NCI-H2107 treated with DMSO at 0.1 percent for 48 hours (cell line): ENCODE data around the gene PRKAR2B.

Experiments
- DNase-seq: peaks from one replicate; lab custom pipeline; 2025; ENCODE audit not compliant: unreplicated experiment; lab: John Stamatoyannopoulos, UW

The PRKAR2B gene

DNA sequence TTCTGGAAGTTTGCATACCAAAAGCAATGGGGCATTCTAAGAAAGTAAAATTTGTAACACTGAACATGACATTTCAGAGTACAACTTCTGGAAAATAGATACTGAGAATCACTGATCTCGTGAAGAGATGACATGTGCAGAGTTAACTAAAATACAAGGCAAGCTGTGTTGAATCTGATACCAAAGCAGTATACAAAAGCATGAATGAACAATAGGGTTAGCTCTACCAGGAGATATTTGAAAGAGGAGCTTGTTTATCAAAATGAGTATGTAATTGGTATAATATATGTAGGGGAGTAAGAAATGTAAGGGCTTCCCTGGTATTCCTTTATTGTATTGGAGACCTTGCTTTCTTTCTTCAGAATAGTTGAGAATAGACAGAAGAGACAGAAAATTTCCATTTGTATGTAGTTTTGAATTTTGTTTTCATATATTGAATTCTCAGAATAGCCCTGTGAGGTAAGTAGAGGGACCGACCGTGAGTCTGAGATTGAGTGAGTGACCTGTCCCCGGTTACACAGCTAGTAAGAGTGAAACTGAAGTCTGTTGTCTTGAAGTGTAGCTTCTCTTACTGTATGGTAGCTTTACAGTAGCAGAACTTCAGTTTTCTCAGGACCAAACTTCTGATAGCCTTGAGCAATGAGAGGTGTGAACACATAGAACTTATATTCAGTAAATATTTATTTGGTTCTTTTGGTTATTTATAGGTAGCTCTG, 129.3 kb downstream of the PRKAR2B start:
- no peak for DNase-seq

DNA sequence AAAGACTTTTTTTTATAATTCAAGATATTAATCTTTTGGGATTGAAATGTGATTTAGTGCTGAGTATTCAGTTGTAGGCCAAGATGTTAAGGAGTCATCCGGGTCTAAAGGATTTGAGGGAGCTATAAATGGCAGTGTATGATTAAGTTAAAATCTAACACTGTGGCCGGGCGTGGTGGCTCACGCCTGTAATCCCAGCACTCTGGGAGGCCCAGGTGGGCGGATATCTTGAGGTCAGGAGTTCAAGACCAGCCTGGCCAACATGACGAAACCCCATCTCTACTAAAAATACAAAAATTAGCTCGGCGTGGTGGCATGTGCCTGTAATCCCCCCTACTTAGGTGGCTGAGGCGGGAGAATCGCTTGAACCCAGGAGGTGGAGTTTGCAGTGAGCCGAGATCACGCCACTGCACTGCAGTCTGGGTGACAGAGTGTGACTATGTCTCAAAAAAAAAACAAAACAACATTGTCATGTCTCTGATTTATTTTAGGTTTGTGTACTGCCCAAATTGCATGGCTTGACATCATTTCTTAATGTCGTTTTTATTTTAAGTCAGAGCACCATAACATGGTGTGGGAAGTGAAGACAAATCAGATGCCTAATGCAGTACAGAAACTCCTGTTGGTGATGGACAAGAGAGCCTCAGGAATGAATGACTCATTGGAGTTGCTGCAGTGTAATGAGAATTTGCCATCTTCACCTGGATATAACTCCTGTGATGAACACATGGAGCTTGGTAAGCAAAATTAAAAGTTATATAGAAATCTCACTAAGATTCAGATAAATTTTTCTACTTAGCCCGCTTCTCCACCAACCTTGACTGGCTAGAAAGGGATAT, 135.0 kb downstream of the PRKAR2B start:
- DNase-seq = no peak

DNA sequence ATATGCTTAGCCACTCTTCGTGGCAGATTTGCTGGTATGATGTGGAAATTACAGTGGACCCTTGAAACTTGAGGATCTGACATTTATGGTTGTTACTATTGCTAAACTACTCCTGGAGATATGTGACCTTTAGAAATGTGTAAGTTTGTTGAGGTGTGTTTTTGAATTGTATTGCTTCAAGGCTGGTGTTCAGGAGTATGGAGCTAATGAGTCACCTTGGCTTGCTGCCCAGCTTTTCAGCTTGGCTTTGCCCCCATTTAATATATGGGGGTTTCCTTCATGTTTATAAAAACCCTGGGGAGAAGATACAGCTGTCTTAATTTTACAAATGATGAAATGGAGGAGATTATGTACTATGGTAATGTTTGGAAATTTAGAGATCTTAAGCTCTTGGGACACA, 135.9 kb downstream of the PRKAR2B start:
- peak; percentile 27 for DNase-seq

DNA sequence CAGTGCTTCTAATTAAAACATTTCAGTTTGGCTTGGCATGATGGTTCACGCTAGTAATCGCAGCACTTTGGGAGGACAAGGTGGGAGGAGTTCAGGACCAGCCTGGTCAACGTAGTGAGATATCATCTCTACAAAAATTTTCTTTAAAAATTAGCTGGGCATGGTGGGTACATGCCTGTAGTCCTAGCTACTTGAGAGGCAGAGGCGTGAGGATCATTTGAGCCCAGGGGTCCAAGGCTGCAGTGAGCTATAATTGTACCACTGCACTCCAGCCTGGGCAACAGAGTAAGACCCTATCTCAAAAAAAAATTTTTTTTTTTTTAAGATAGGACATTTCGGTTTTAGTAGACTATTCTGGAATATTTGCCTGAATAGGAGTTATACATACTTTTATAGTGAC, 136.7 kb downstream of the PRKAR2B start:
- DNase-seq = no peak

DNA sequence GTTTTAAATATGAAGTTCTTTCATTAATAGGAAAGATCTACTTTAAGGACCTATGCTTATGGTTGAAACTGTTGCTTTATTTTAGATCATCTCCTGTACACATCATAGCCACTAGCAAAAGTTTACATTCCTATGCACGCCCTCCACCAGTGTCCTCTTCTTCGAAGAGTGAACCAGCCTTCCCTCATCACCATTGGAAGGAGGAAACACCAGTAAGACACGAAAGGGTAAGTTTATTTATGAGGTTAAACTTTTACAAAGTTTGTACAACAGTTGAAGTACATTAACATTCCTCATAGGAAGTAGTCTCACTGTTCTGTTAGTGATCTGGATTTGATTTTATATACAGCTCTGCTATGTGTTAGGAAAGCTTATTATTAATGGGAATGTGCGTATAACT, 141.2 kb downstream of the PRKAR2B start:
- no peak for DNase-seq

DNA sequence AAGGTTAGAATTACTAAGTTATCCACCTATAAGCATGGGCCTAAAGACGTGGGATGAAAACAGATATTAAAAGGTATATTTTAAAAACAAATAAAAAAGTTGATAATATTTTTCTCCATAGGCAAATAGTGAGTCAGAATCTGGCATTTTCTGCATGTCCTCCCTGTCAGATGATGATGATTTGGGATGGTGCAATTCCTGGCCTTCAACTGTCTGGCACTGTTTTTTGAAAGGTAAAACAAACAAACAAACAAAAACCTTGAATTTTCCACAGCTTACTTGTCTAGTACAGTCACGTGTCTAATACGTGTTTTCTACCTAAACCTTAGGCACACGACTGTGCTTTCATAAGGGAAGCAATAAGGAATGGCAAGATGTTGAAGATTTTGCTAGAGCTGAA, 141.7 kb downstream of the PRKAR2B start:
- no peak for DNase-seq

DNA sequence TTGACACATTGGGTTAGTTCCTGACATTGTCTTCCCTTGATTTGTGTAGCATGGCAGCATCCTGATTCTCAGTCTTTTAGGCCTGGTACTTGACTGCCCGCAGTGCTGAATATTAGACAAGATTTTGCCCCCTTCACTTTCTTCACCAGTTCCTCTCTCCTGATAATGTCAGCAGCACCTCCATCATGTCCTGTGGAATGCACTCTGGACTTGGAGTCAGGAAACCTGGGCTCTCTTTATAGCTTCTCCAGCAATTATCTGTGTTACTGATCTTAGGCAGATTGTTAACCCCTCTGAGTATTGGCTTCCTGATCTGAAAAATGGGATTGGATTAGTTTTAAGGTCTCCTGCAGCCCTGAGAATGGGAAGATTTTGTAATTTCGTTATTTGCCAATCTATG, 143.3 kb downstream of the PRKAR2B start:
- DNase-seq = no peak

DNA sequence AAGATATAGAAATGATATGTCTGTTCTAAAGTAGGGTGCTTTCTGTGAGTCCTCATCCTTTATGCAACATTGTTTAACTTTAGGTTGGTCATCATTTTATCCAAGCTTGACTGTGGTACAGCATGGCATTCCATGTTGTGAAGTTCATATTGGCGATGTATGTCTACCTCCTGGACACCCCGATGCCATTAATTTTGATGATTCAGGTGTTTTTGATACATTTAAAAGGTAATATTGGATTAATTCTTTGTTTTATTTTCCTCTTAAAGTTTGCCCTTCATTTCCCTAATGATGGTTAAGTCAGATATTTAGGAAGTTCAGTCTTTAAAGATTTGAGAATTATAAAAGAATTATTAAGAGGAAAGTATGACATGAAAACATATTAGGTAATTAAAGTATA, 145.6 kb downstream of the PRKAR2B start:
- DNase-seq = no peak

DNA sequence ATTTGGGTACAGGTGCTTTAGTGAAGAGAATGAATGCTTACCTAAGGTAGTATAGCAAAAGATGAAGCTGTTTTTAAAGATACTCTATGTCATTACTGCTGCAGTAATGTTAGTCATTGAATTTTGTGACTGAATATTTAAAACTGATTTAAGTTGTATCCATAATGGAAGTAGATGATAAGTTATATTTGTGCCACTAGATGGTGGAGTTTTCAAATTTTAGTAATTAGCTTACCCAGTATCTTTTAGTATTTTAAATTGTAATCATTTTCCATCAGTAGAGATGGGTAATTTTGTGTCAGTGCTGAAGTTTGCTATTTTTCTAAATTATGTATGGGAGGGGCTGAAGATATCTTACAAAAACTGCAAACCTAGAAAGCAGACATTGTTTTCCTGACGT, 149.5 kb downstream of the PRKAR2B start:
- no peak for DNase-seq

DNA sequence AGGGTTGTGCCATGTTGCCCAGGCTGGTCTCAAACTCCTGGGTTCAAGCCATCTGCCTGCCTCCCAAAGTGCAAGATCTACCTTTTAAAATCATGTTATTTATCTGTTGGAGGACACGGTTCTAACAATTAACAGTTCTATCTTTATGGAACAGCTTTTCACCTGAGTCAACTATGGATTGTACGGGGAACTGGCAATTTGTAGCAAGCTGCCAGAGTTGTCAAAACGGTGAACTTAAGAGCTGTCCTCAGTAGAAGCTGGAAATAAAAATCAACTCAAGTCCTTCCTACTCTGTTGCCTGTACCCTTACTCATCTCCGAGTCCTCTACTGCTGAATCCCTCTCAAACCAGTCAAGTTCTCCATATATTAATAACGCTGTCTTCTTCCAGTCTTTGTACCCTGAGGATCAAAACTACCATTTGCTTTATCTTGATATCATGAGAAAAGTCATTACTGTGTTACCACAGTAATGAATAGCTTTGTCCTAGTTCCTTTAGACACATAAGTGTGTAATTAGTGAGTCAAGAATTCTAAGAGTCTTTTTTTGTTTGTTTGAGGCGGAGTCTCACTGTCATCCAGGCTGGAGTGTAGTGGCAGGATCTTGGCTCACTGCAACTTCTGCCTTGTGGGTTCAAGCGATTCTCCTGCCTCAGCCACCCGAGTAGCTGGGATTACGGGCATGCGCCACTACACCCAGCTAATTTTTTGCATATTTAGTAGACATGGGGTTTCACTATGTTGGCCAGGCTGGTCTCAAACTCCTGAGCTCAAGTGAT, 152.5 kb downstream of the PRKAR2B start:
- no peak for DNase-seq

DNA sequence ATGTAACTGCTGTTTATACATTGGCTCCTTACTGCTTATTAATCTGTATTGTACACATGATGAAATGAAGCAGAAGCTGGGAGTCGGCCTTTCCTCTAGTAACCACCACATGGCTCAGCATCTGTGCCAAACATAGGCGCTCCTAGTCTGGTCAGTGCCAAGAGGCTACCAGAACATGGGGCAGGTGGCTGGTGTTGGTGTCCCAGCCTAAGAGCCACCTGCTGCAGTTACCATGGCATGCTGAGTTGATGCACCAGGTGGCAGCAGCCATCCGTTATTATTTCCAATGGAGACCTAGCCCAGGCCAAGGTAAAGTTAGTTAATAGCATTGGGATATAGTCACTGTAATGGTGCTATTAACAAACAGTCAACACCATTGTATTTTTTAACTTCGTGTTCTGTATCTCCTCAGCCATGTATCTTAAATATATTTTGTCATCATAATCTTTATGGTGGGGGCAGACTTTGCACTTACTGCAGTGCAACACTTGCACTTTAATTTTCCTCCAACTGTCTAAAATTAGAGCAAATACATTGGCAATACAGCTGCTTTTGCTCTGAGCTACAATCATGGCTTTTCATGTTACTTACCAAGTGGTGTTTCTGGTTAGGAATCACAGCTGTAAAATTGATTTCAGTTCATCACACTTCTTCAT, 157.4 kb downstream of the PRKAR2B start:
- peak; percentile 49 for DNase-seq

DNA sequence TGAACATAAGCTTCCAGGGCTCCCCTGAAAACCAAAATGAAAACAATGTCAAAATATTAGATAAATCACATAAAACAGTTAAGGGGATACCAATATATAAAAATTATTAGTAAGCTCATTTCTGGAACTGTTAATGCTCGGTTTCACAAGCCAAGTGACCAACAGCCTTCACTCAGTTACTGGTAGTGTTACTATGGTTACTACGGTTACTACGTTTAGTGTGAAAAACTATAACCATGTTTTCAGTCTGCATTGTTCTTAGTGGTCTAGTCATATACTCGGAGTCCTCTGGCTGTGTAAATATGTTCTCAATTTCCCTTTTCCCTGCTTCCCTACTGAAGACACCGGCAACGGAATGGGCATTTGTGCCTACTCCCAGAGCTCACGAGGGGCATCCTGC, 159.1 kb downstream of the PRKAR2B start:
- no peak for DNase-seq

DNA sequence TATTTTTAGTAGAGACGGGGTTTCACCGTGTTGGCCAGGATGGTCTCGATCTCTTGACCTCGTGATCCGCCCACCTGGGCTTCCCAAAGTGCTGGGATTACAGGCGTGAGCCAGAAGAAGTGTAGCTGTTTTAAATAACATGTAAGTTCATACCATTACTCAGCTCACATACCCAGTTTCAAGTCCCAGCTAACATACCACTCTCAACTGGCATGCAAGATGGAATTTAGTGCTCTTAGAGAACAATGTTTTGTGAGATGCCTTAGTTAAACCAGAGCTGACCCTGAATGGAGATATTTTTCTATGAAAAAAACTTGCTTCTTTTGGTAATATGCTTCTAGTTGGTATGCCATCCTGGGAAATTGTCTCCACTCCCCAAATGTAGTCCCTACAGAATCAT, 161.6 kb downstream of the PRKAR2B start:
- no peak for DNase-seq

DNA sequence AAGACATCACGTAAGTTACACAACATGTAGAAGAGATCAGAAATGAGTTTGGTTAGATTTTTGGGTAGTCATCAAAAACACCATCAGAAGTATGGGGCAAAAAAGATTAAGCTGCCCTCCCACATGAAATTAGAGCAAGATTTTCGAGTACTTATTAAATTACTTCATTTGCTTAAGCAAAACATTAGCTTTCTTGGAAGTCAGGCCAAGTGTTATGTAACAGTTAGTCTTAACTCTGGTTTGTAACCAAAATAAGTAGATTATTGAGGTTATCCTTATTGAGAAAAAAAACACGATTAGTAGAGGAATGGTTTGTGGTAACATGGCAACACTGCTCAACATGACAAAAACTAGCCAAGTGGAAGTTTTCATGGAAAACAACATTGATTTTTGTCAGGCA, 162.2 kb downstream of the PRKAR2B start:
- no peak for DNase-seq

DNA sequence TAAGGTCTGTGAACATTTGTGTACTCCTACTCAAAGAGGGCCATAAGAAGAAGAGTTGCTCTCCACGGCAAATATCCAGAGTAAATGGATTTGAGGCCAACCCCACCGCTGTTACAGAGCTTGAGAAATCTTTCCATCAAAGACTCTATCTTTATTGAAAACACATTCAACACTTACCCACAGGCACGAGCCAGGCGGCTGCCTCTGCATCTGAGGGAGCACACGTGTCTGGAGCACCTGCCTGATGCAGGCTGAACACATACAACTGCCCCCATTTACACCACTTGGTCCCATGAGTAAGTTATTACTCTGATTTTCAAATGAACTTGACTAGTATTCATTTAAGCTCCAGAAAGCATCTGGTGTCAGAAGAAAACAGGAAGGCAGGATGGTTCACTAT, 163.0 kb downstream of the PRKAR2B start:
- no peak for DNase-seq

DNA sequence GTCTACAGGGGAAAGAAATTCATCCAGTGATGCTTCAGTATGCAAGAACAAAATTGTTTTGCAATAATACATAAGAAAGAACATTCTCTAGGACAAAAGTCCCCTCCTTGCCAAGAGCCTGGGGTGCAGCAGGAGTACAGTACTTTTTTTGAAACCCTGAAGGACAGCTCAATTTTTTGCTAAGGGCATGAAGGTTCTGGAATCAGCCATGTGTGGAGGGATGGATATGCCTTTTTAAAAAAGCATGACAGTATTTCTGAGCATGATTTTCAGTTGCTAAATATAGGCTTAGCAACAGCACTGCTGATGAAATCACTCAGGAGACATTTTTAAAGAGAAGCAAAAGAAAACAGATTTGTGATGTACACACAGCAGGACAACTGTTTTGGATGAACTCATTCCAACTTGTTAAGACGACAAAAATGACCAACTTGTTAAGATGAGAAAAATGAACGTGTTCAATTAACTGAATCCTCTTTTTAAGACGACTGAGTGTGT, 163.6 kb downstream of the PRKAR2B start:
- no peak for DNase-seq

DNA sequence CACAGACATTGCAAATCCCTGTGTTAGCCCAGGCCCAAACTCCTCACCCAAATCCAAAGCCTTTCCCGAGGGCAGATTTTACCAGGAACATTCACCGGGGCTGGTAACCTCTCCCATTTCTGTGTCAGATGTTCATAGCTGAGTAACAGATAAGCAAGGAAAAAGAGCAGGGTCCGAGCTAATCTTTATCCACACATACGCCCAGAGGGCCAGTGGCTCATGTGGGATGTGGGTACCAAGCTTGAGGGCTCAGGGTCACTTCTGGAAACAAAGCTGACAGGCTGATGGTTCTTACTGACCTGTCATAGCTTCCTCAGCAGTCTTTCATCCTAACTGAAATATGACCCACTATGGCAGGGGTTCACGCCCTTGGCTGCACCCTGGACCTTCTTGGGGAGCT, 164.1 kb downstream of the PRKAR2B start:
- no peak for DNase-seq

DNA sequence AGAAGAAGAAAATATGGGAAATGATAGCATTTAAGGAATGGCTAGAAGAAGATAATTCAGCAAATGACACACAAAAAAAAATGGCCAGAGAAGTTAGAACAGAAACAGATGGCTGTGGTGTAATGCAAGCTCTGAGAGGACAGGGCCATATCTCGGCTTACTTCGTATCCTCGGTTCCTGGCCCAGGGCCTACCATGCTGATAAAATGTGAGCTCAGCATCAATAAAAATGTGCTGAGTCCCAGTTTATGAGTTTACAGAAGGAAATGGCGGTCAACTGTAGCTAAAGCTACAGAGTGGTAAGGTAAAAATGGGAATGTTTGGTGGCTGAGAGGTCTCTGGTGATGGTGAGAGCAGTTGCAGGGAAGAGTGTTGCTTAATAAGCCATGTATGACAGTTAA, 165.1 kb downstream of the PRKAR2B start:
- DNase-seq = no peak

DNA sequence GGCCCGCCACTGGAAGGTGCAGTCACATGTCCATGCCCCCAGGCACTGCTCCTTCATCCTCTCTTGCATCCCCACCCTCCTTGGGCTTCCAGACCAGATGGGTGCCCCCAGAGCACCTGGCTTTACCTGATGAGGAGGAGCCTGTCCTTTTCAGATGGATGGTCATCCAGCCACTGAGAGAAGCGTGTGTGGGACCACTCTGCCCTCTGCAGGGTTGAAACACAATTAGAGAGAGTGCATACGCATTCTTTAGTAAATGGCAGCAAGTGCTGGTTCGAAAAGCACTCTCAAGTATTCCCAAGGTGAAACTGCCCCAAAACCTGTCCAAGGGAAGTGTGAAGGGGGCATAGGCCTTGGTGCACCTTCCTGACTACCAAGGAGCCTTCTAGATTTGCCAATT, 165.9 kb downstream of the PRKAR2B start:
- DNase-seq = no peak
